HG02610 (cell line): ENCODE results near the gene PLAC8L1.
A peak's percentile ranks its signal among the peaks of the same experiment; 100 is the strongest.

ENCODE experiments used
- ATAC-seq: cut with Tn5 transposase; IDR thresholded peaks from one replicate; pipeline ENCODE4 v1.9.1; 2021; ENCODE audit warnings: mild to moderate bottlenecking, moderate library complexity; ENCODE audit not compliant: unreplicated experiment

Gene PLAC8L1

GRCh38 chr5:146047396-146047795 is 58.0 kb downstream of the PLAC8L1 start:
- no peak for ATAC-seq

GRCh38 chr5:146043722-146044121 is 61.7 kb downstream of the PLAC8L1 start:
- no peak for ATAC-seq

GRCh38 chr5:146042628-146043279 is 62.6 kb downstream of the PLAC8L1 start:
- ATAC-seq = no peak

DNA sequence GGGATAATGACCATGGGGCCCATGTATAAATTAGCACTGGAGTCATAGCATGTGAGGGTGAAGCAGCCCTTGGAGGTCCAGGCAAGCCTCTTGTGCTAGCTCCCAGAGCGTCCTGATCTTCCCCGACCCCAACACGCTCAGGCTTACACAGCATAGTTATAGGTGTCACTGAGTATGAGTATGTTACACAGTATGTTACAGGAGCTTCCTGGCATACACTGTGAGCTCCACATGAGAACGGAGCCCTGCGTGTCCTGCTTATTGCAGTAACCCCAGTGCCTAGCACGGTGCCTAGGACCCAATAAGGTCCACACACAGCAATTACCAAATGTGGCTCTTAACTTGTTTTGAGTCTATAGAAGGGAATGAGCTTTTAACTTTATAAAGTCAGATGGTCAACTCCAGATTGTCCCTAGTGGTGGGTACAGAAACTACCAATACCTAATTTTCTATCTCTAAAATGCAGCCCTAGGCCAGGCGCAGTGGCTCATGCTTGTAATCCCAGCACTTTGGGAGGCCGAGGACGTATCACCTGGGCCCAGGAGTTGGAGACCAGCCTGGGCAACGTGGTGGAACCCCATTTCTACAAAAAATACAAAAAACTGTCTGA is 64.1 kb downstream of the PLAC8L1 start:
- ATAC-seq = peak; percentile 43

DNA sequence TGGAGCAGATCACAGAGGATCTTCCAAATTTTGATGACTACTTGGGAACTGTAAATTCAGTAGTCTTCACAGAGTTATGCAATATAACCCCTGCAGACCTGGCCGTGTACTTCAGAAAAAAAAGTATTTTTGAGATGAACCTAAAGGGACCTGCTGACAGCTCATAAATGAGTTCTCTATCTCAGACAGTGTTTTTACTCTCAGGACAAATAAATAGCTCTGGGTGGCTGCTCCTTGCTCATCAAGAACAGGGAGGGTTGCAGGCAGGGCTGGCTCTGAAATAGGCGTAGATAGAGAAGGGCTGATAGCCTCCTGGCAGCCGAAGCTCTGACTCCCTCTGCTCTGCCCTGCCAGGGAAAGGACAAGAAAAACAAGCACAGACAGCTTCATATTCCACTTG is 64.8 kb downstream of the PLAC8L1 start:
- no peak for ATAC-seq

- no peak for ATAC-seq
Observed at GRCh38 chr5:146039420-146039819, 66.0 kb downstream of the PLAC8L1 start.

DNA sequence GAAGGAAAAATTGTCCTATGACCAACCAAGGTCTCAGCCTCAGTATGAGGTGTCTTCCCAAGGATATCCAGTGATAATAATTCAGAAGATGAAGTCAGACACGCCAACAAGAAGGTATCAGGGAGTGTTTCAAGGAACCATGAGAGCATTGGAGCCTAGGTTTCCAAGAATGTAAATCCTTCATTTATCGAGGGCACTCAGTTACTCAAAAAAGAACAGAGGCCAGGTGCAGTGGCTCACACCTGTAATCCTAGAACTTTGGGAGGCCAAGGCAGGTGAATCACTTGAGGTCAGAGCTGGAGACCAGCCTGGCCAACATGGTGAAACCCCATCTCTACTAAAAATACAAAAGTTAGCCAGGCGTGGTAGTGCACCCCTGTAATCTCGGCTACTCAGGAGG is 70.8 kb downstream of the PLAC8L1 start:
- ATAC-seq = no peak
